Epithelial cell of esophagus (primary cell): ENCODE data around the gene NOS2.
"Not testable (repeated sequence)": the region's sequence is repeated elsewhere in the genome, so short reads cannot be mapped to it uniquely, and the experiment has no call there.

Experiments used
- DNase-seq: peaks from one replicate; pipeline ENCODE4 v3.0.0; 2010; ENCODE audit warnings: low read depth
- H3K4me3 ChIP-seq: 2 replicates; pipeline ENCODE4 v1.5.1; 2011; ENCODE audit warnings: mild to moderate bottlenecking, low read length, control low read depth
- TF ChIP-seq, protein P1 (sequence below): IDR thresholded peaks from 2 replicates; pipeline ENCODE4 v1.5.1; 2011; ENCODE audit warnings: low read depth, mild to moderate bottlenecking, low read length, control low read depth, inconsistent platforms; ENCODE audit not compliant: insufficient read depth; ENCODE audit errors: missing control alignments

Gene NOS2

DNA sequence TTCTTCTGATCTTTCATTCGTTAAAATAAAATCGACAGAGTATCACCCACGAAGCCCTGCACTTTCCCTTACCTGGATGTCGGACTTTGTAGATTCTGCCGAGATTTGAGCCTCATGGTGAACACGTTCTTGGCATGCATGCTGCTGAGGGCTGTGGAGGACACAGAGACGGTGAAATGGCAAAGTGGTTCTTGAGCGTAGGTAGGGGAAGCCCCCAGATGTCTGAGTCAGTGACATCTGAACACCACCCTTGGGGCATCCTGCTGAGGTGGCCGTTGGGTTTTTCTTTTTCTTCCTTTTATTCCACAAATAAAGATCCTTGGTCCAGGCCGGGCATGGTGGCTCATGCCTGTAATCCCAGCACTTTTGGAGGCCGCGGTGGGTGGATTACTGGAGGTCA is 33.9 kb downstream of the NOS2 start:
- H3K4me3 ChIP-seq: no peak overlapping the region
- TF ChIP-seq, protein P1, sequence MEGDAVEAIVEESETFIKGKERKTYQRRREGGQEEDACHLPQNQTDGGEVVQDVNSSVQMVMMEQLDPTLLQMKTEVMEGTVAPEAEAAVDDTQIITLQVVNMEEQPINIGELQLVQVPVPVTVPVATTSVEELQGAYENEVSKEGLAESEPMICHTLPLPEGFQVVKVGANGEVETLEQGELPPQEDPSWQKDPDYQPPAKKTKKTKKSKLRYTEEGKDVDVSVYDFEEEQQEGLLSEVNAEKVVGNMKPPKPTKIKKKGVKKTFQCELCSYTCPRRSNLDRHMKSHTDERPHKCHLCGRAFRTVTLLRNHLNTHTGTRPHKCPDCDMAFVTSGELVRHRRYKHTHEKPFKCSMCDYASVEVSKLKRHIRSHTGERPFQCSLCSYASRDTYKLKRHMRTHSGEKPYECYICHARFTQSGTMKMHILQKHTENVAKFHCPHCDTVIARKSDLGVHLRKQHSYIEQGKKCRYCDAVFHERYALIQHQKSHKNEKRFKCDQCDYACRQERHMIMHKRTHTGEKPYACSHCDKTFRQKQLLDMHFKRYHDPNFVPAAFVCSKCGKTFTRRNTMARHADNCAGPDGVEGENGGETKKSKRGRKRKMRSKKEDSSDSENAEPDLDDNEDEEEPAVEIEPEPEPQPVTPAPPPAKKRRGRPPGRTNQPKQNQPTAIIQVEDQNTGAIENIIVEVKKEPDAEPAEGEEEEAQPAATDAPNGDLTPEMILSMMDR: no peak
- DNase-seq: no peak

DNA sequence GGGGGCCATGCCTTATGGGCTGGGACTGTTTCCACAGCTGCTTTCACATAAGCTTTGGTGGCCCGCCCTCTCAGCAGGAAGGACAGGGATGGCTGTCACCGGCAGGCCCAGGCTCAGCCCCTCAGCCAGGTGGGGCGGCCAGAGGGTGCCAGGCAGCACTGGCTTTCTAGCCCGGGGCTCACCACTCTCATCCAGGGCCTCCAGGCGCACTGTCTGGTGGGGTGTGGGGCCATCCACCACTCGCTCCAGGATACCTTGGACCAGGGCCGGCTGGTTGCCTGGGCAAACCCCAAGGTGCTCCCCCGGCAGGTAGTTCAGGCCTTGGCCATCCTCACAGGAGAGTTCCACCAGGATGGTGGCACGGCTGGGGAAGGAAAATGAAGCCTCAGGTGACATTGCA is 35.0 kb downstream of the NOS2 start:
- TF ChIP-seq, protein P1: no peak
- no peak for DNase-seq

DNA sequence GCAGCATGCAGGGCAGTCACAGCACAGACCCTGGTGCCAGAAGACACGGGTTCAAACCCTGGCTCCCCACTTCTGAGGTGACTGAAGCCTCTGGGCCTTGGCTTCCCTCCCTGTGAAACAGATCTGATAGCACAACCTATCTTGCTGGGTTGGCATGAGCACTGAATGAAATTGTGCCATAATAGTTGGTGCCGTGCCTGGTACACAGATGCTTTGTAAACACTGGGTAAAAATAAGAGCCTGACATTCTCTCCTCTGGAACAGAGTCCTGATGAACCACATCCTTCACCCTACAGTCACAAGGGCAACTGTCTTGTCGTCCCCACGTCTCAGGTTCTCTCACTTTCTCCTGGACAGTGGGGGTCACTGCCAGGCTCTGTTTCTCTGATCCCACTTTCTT is 35.7 kb downstream of the NOS2 start:
- no peak for DNase-seq
- TF ChIP-seq, protein P1: no peak

More for the DNA sequence above, 35.0 kb downstream of the NOS2 start:
- no peak overlapping the region for H3K4me3 ChIP-seq

DNA sequence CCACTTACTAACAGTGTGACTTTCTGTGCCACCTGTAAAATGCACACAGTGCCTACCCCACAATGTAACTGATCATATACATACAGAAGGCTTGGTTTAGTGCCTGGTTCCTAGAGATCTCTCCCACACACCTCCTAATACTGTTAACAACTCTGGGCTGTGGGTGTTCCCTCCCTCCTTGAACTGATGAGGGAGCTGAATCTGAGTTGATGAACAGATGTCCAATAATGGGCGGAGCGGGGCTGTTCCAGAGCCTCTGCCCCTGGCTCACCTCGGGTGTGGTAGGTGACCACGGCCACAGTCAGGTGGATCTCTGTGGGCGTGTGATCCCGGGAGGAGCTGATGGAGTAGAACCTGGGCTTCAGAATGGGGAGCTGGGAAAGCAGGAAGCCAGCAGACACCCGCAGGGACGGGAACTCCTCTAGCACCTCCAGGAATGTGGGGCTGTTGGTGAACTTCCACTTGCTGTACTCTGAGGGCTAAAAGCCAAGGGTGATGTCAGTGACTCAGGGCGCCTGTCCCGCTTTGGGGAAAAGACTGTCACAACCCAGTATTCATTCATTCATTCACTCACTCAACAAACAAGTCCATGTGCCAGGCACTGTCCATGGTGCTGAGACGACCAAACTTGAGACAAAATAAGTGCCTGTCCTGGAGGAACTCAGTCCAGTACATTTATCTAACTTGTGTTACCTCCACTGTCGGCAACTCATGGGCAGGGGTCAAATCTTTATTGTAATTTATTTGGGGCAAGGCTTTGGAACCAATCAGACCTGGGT is 37.6 kb downstream of the NOS2 start:
- peak; percentile 54 for DNase-seq
- H3K4me3 ChIP-seq: no peak overlapping the region
- TF ChIP-seq, protein P1: no peak

More for the DNA sequence above, 35.7 kb downstream of the NOS2 start:
- H3K4me3 ChIP-seq: no peak overlapping the region

DNA sequence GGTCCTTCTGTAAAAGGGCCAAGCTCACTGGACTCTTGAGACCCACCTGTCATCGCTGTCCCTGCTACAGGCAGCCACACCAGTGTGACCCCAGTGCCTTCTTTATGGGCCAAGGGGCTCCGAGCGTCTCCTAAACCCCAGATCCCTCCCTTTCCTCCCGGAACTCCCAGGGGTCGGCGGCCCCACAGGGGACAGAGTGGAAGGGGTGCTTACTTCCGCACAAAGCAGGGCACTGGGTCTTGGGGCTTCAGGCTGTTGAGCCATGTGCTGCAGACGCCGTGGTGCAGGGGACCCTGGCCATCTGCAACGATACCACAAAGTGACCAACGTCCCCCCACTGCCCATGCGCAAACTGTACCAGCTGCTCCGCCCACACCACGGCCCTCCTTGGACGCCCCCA is 39.4 kb downstream of the NOS2 start:
- DNase-seq, H3K4me3 ChIP-seq: not testable (repeated sequence)

DNA sequence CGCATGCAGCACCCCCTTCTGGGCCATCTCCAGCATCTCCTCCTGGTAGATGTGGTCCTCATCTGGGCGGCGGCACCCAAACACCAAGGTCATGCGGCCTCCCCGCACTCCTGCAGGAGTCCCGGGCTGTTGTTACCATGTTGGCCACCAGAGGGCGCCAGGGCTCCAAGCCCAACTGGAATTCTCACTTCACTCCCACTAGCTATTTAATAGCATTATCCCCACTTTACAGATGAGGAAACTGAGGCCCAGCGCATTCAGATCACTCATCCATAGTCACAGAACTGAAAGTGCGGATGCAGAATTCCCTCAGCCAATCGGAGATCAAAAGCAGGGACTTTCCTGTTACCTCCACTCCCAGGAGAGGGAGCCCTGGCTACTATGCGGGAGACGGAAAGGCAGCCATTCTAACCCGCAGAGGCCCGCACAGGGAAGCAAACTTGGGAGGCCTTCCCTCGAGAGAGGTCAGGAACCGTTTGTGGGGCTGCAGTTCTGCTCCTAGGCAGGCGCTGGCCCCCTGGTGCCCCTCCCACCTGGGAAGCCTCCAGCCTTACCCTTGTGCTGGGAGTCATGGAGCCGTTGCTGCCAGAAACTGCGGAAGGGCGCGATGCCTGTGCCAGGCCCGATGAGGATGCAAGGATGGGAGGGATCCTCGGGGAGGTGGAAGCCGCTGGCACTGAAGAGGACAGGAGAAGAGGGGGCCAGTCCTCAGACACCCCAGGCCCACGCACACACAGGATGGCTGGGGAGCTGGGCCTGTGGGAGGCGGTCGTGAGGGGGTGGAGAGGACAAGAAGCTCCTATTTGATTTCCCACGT is 40.1 kb downstream of the NOS2 start:
- H3K4me3 ChIP-seq: no peak overlapping the region
- DNase-seq: peak; percentile 43
- TF ChIP-seq, protein P1: peak; percentile 83

DNA sequence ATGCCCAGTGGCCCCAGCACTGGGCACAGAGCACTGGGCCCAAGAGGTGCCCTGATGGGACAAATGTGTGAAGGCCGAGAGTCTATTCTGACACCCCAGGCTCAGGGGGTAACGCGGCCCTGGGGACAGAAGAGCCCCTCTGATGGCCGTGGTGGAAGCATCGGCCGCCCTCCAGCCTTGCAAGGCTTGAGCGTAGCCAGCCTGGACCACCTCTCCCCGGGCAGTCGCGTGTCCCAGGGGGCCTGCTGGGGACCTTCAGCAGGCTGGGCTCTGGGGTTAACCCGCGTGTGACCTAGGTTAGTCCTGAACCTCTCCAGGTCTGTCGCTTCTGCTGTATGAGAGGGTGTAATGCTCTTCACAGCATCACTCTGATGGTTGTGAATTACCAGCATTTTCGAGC is 40.8 kb downstream of the NOS2 start:
- DNase-seq: no peak
- no peak overlapping the region for H3K4me3 ChIP-seq
- TF ChIP-seq, protein P1: no peak
